ACC112 (cell line): ENCODE results near the gene CACNG1.

Experiments
- H2AFZ ChIP-seq: fragments of 200-600 bp; sonication (generic); one replicate; pipeline ENCODE4 v1.6.0; 2017; ENCODE audit warnings: antibody characterized with exemption, low read length; ENCODE audit not compliant: unreplicated experiment
- H3K27ac ChIP-seq: fragments of 200-600 bp; sonication (generic); 2 replicates; pipeline ENCODE4 v1.5.1; 2014; ENCODE audit warnings: low read depth, mild to moderate bottlenecking, antibody characterized with exemption, low read length, moderate library complexity
- H3K27me3 ChIP-seq: fragments of 200-600 bp; sonication (generic); 2 replicates; pipeline ENCODE4 v1.6.1; 2014; ENCODE audit warnings: mild to moderate bottlenecking, antibody characterized with exemption, low read length, moderate library complexity, mixed read lengths; ENCODE audit not compliant: insufficient read depth
- H3K36me3 ChIP-seq: fragments of 200-600 bp; sonication (generic); 2 replicates; pipeline ENCODE4 v1.6.1; 2016; ENCODE audit warnings: mild to moderate bottlenecking, antibody characterized with exemption, low read length, moderate library complexity, mixed read lengths; ENCODE audit not compliant: insufficient read depth
- H3K4me1 ChIP-seq: fragments of 200-600 bp; sonication (generic); one replicate; pipeline ENCODE4 v1.6.1; 2016; ENCODE audit warnings: low read length, mixed read lengths; ENCODE audit not compliant: insufficient read depth, unreplicated experiment, control insufficient read depth
- H3K4me3 ChIP-seq: fragments of 200-600 bp; sonication (generic); 2 replicates; pipeline ENCODE4 v1.5.1; 2014; ENCODE audit warnings: mild to moderate bottlenecking, low read depth, low read length
- H3K79me2 ChIP-seq: fragments of 200-600 bp; sonication (generic); one replicate; pipeline ENCODE4 v1.6.0; 2016; ENCODE audit warnings: low read length; ENCODE audit not compliant: control insufficient read depth, unreplicated experiment, insufficient read depth

The CACNG1 gene

GRCh38 chr17:67016039-67016762, 28.2 kb upstream of the CACNG1 start:
- no peaks in the 10 kb centered on the region for H3K4me1 ChIP-seq
- no peak overlapping the region for H3K4me3 ChIP-seq
- H3K27ac ChIP-seq, result no peak overlapping the region
- peaks cover 60% of the 10 kb centered on the region for H3K27me3 ChIP-seq
- no peak overlapping the region for H2AFZ ChIP-seq
- H3K79me2 ChIP-seq, result no peaks in the 10 kb centered on the region
- H3K36me3 ChIP-seq, result no peaks in the 10 kb centered on the region

- Histone ChIP-seq H3K27ac (no peak overlapping the region), H3K4me1 (no peaks in the 10 kb centered on the region), H2AFZ (no peak overlapping the region)
Observed at GRCh38 chr17:67017910-67018309, 26.4 kb upstream of the CACNG1 start.

GRCh38 chr17:67018471-67019434, 25.6 kb upstream of the CACNG1 start:
- H2AFZ ChIP-seq, result no peak overlapping the region
- no peaks in the 10 kb centered on the region for H3K79me2 ChIP-seq
- H3K4me1 ChIP-seq, result no peaks in the 10 kb centered on the region
- H3K4me3 ChIP-seq, result no peak overlapping the region
- no peak overlapping the region for H3K27ac ChIP-seq
- H3K27me3 ChIP-seq, result peaks cover 36% of the 10 kb centered on the region
- no peaks in the 10 kb centered on the region for H3K36me3 ChIP-seq

More at GRCh38 chr17:67017910-67018309, 26.4 kb upstream of the CACNG1 start:
- H3K4me3 ChIP-seq, result no peak overlapping the region
- H3K79me2 ChIP-seq, result no peaks in the 10 kb centered on the region
- no peaks in the 10 kb centered on the region for H3K36me3 ChIP-seq
- peaks cover 43% of the 10 kb centered on the region for H3K27me3 ChIP-seq

- Histone ChIP-seq H3K79me2 (no peaks in the 10 kb centered on the region), H3K27ac (no peak overlapping the region), H3K4me1 (no peaks in the 10 kb centered on the region), H2AFZ (no peak overlapping the region), H3K36me3 (no peaks in the 10 kb centered on the region), H3K27me3 (peaks cover 30% of the 10 kb centered on the region; the same call in 1 of the 2 replicates), H3K4me3 (no peak overlapping the region)
Observed at GRCh38 chr17:67019809-67020208, 24.5 kb upstream of the CACNG1 start.

GRCh38 chr17:67020293-67020766, 24.0 kb upstream of the CACNG1 start:
- H3K36me3 ChIP-seq, result no peaks in the 10 kb centered on the region
- no peak overlapping the region for H2AFZ ChIP-seq
- no peak overlapping the region for H3K4me3 ChIP-seq
- peaks cover 25% of the 10 kb centered on the region; the same call in 1 of the 2 replicates for H3K27me3 ChIP-seq
- H3K79me2 ChIP-seq, result no peaks in the 10 kb centered on the region
- no peak overlapping the region for H3K27ac ChIP-seq
- no peaks in the 10 kb centered on the region for H3K4me1 ChIP-seq

GRCh38 chr17:67021196-67021595, 23.2 kb upstream of the CACNG1 start:
- no peaks in the 10 kb centered on the region for H3K4me1 ChIP-seq
- no peak overlapping the region for H3K27ac ChIP-seq
- no peak overlapping the region for H2AFZ ChIP-seq
- peaks cover 16% of the 10 kb centered on the region; the same call in 1 of the 2 replicates for H3K27me3 ChIP-seq
- no peak overlapping the region for H3K4me3 ChIP-seq
- no peaks in the 10 kb centered on the region for H3K79me2 ChIP-seq
- H3K36me3 ChIP-seq, result no peaks in the 10 kb centered on the region

- Histone ChIP-seq H3K27ac (no peak overlapping the region), H3K27me3 (peaks cover 9% of the 10 kb centered on the region; the same call in 1 of the 2 replicates), H3K4me1 (no peaks in the 10 kb centered on the region), H3K4me3 (no peak overlapping the region), H2AFZ (no peak overlapping the region), H3K36me3 (no peaks in the 10 kb centered on the region), H3K79me2 (no peaks in the 10 kb centered on the region)
Observed at GRCh38 chr17:67021743-67022450, 22.5 kb upstream of the CACNG1 start.

- no peak overlapping the region for H2AFZ ChIP-seq
- H3K79me2 ChIP-seq, result no peaks in the 10 kb centered on the region
- no peaks in the 10 kb centered on the region for H3K36me3 ChIP-seq
- no peak overlapping the region for H3K4me3 ChIP-seq
- H3K27ac ChIP-seq, result no peak overlapping the region
- peaks cover 7% of the 10 kb centered on the region; the same call in 1 of the 2 replicates for H3K27me3 ChIP-seq
- H3K4me1 ChIP-seq, result no peaks in the 10 kb centered on the region
Observed at GRCh38 chr17:67022451-67022810, 21.9 kb upstream of the CACNG1 start.

- H3K4me3 ChIP-seq, result no peak overlapping the region
- H2AFZ ChIP-seq, result no peak overlapping the region
- no peak overlapping the region for H3K27ac ChIP-seq
- no peaks in the 10 kb centered on the region for H3K4me1 ChIP-seq
- no peaks in the 10 kb centered on the region for H3K36me3 ChIP-seq
- no peaks in the 10 kb centered on the region for H3K79me2 ChIP-seq
- peaks cover under 1% of the 10 kb centered on the region; the same call in 1 of the 2 replicates for H3K27me3 ChIP-seq
Observed at GRCh38 chr17:67024736-67025135, 19.6 kb upstream of the CACNG1 start.

- Histone ChIP-seq H3K79me2 (no peaks in the 10 kb centered on the region), H3K4me1 (no peaks in the 10 kb centered on the region), H3K27ac (no peak overlapping the region), H3K27me3 (no peaks in the 10 kb centered on the region; the same call in 1 of the 2 replicates), H2AFZ (no peak overlapping the region), H3K4me3 (no peak overlapping the region), H3K36me3 (no peaks in the 10 kb centered on the region)
Observed at GRCh38 chr17:67025216-67025792, 19.1 kb upstream of the CACNG1 start.
